EL (cell line): ENCODE measurements around the gene AFTPH.

Experiments
- DNase-seq: peaks from one replicate; pipeline ENCODE4 v3.0.0-alpha.2; 2016

The AFTPH gene

DNA sequence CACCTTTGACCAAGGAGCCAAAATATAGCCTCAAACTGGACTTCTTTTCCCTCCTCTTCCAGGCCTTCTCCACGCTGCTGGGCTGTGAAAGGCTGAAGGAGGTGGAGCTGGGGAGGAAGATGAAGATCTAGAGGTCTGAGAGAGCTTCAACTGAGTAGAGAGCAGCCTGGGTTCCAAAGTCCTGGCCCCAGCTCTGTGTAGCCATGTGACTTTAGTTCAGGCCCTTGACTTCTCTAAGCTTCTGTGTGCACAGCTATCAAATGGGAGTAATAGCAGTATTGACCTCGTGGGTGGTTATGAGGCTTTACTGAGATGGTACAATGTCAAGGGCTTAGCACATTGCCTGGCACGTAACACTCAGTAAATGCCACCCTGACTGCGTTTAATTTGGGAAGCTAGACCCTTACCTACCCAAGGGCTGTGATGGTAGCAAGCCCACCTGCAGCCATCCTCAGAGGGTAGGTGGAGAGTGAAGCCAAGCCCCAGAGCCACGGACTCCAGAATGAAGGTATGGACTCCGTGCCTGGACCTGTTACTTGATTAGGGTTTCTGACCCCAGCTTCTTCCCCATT lies 91.2 kb downstream of the AFTPH start:
- DNase-seq, result no peak

GRCh38 chr2:64615844-64616536 lies 91.9 kb downstream of the AFTPH start:
- no peak for DNase-seq

- DNase-seq, result no peak
These were observed 93.6 kb downstream of the AFTPH start for GRCh38 chr2:64617631-64618151.

DNA sequence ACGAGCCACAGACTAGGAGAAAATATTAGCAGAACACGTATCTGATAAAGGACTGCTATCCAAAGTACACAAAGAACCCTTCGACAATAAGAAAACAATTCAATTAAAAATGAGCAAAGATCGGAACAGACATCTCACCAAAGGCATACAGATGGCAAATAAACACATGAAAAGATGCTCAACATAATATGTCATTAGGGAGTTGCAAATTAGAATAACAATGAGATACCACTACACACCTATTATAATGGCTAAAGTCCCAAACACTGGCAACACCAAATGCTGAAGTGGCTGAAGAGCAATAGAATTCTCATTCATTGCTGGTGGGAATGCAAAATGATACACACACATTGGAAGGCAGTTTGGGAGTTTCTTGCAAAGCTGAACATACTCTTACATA lies 96.5 kb downstream of the AFTPH start:
- no peak for DNase-seq

DNA sequence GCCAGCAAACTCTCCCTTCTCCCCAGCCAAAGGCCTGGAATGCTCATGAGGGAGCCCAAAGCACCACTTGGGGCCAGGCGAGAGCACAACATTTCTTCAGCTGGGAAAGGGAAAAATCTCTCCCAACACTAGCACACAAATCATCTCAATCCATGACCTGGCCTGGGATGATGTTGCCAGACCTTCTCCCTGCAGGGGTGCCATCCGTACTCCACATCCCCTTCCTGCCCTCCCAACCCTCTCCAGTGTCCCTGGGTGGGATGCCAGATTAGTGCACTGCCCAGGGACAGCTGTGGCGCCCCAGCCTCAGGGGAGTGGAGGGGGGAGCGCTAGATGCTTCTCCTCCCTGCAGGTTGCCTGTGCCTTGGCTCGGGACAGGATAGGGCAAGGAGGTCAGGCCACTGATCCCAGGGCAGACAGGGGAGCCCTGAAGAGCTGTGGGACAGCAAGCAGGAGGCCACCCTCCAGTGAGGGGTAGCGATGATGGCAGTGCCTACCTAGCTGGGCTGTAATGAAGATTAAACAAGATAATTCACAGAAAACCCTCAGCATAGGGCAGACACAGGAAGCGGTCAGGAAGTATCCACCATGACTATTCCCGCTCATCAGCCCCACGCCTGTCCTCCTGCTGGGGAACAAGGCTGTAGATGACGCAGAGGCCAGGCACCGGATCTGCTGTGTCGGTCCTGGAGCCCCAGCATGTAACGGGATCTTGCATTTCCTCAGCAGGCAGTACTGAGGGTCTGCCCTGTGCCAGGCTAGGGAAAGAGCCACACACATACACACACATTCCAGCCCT lies 98.5 kb downstream of the AFTPH start:
- DNase-seq, result no peak

GRCh38 chr2:64623242-64623850 lies 99.2 kb downstream of the AFTPH start:
- no peak for DNase-seq

GRCh38 chr2:64624108-64624610 lies 100.0 kb downstream of the AFTPH start:
- DNase-seq, result no peak

DNA sequence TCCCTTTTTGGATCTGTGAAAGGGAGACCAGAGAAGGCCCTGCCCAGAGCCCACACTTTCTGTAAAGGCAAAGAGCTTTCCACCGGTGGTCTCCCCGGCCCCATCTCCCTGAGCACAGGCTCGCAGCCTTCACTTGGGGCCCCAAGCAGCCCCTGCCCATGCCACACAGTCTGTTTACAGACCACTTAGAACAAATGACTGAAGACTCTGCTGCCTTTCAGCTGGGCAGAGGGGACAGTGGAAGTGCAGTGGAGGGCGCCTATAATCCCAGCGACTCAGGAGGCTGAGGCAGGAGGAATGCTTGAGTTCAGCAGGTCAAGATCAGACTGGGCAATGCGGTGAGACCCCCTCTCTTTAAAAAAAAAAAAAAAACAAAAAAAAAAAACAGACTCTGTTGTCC lies 100.7 kb downstream of the AFTPH start:
- no peak for DNase-seq

GRCh38 chr2:64625299-64626145 lies 101.4 kb downstream of the AFTPH start:
- DNase-seq, result no peak

- DNase-seq, result no peak
These were observed 102.2 kb downstream of the AFTPH start for GRCh38 chr2:64626146-64626809.

DNA sequence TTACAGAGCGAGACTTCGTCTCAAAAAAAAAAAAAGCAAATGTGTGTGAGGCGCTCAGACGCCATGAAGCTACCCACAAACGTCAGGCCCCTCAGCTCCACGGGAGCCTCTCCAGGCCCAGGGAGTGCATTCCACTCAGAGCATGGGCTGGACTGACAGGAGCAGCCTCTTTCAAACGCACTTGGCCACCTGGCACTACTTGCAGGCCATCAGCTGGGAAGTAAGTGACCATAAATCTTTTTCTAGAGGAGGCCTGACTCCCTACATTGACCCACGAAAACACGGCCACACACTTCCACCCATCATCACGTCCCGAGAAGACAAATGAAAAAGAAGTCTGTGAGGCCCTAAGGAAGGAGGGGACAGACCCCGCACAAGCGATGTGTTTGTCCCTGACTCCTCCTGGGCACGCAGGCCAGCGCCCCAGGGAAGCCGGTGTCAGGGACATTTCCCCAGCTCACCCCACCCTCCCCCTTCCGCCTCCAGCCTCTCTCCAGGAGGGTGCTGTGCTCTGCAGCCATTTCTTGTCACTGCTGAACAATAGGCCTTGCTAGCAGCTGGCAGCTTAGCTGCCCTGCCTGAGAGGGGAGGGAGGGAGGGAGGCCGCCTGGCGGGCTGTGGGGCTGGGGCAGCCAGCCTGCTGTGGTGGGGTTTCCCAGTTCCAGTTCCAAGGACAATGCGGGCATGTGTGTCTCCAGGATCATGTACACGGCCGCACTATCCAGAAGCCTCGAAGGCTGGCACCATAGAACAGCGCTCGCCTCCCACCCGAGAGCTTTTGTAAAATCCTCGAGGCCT lies 103.0 kb downstream of the AFTPH start:
- DNase-seq, result no peak

- no peak for DNase-seq
These were observed 104.0 kb downstream of the AFTPH start for GRCh38 chr2:64627860-64628841.

DNA sequence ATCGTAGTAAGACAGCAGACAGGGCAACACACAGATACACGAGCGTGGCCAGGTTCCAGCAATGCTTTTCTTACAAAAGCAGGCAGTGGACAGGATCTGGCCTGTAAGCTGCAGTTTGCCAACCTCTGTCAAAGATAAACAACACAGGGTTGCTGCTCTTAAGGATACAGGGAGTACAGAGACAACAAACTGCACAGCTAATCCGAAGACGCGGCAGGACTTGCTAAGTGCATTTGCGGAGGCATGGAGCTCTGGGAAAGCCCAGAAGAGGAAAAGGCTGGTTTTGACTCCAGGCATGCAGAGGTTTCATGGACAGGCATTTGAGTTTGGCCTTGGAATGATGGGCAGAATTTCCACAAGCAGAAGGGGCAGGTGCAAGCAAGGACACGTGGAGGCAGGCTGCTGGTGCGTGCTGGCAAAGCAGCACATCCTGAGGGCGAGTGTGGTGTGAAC lies 105.2 kb downstream of the AFTPH start:
- no peak for DNase-seq

DNA sequence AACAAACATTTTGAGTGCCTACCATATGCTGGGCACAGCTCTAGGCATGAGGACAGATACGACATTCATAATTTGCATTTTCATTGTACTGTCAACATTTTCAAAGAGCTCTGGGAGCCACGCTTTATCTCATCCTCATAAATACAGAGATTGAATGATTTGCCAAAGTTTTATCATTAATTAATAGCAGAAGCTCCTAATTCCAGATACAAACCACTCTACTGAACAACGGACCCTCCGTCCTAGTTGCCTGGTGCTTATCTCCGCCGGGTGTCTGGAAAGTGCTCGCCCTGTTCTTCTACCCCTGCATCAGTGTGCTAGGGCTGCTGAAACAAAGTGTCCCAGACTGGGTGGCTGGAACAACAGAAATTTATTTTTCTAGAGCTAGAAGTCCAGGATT lies 105.7 kb downstream of the AFTPH start:
- no peak for DNase-seq

DNA sequence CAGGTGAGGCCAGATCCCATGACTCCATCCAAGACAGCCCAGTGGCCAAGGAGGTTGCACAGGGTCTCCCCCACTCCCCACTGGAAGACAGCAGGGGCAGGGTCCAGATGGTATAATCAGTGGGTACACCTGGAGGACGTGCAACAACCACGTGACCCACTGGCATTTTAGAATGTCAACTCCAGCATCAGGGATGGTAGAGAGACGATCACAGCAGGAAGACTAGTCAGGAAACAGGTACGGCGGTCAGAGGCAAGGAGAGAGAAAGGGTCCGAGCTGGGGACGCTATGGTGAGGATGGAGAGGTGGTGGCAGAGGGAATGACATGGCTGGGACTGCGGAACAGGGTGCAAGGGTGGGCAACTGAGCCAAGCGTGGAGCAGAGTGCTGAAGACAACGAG lies 106.6 kb downstream of the AFTPH start:
- no peak for DNase-seq

- no peak for DNase-seq
These were observed 107.6 kb downstream of the AFTPH start for GRCh38 chr2:64631771-64632170.

GRCh38 chr2:64632835-64633819 lies 109.0 kb downstream of the AFTPH start:
- no peak for DNase-seq
